Activated naive CD8-positive, alpha-beta T cell (primary cell): Measurements from ENCODE around the gene KDM4B.

Experiments used
- H3K27ac Mint-ChIP-seq: one replicate; pipeline ENCODE4 v1.8.0; 2021; ENCODE audit warnings: mixed read lengths
- H3K27me3 Mint-ChIP-seq: one replicate; pipeline ENCODE4 v1.8.0; 2021; ENCODE audit warnings: mixed read lengths
- H3K36me3 Mint-ChIP-seq: one replicate; pipeline ENCODE4 v1.8.0; 2021; ENCODE audit warnings: mixed read lengths
- H3K4me1 Mint-ChIP-seq: one replicate; pipeline ENCODE4 v1.8.0; 2021; ENCODE audit warnings: low read depth, mixed read lengths
- H3K4me3 Mint-ChIP-seq: one replicate; pipeline ENCODE4 v1.8.0; 2021; ENCODE audit warnings: mild to moderate bottlenecking, mixed read lengths
- H3K9me3 Mint-ChIP-seq: one replicate; pipeline ENCODE4 v1.8.0; 2021; ENCODE audit warnings: low read depth, mixed read lengths

Gene KDM4B

GRCh38 chr19:5115771-5116202 lies 146.9 kb downstream of the KDM4B start:
- Mint-ChIP-seq H3K4me1 (no peaks in the 10 kb centered on the region), H3K27ac (no peak overlapping the region), H3K36me3 (peaks cover 12% of the 10 kb centered on the region), H3K9me3 (no peaks in the 10 kb centered on the region), H3K27me3 (no peaks in the 10 kb centered on the region), H3K4me3 (no peak overlapping the region)

DNA sequence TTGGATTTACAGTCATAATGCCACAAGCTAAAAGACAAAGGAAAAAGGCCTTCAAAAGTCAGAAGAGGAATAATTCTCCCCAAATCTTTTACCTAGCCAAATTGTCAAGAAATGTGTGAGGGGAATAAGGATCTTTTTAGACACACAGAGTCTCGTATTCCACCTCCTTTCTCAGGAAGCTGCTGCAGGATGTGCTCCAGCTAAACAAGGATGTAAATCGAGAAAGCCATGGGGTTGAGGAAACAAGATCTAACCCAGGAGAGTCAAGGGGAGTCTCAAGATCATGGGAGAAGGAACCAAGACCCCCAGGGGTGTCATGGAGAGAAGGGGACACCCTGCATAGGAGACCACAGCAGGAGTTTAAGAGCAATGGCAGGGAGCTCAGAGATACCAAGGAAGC lies 147.4 kb downstream of the KDM4B start:
- peaks cover 12% of the 10 kb centered on the region for H3K36me3 Mint-ChIP-seq

GRCh38 chr19:5117421-5117820 lies 148.5 kb downstream of the KDM4B start:
- Mint-ChIP-seq H3K4me1 (peaks cover 14% of the 10 kb centered on the region), H3K27me3 (no peaks in the 10 kb centered on the region), H3K9me3 (no peaks in the 10 kb centered on the region), H3K27ac (no peak overlapping the region), H3K36me3 (peaks cover 8% of the 10 kb centered on the region), H3K4me3 (no peak overlapping the region)

More for the DNA sequence above, 147.4 kb downstream of the KDM4B start:
- no peak overlapping the region for H3K4me3 Mint-ChIP-seq
- no peak overlapping the region for H3K27ac Mint-ChIP-seq
- H3K9me3 Mint-ChIP-seq, result no peaks in the 10 kb centered on the region
- H3K4me1 Mint-ChIP-seq, result peaks cover 4% of the 10 kb centered on the region
- no peaks in the 10 kb centered on the region for H3K27me3 Mint-ChIP-seq

GRCh38 chr19:5118026-5118425 lies 149.1 kb downstream of the KDM4B start:
- Mint-ChIP-seq H3K36me3 (peaks cover 9% of the 10 kb centered on the region), H3K27me3 (no peaks in the 10 kb centered on the region), H3K4me1 (peaks cover 15% of the 10 kb centered on the region), H3K27ac (no peak overlapping the region), H3K4me3 (no peak overlapping the region), H3K9me3 (no peaks in the 10 kb centered on the region)

DNA sequence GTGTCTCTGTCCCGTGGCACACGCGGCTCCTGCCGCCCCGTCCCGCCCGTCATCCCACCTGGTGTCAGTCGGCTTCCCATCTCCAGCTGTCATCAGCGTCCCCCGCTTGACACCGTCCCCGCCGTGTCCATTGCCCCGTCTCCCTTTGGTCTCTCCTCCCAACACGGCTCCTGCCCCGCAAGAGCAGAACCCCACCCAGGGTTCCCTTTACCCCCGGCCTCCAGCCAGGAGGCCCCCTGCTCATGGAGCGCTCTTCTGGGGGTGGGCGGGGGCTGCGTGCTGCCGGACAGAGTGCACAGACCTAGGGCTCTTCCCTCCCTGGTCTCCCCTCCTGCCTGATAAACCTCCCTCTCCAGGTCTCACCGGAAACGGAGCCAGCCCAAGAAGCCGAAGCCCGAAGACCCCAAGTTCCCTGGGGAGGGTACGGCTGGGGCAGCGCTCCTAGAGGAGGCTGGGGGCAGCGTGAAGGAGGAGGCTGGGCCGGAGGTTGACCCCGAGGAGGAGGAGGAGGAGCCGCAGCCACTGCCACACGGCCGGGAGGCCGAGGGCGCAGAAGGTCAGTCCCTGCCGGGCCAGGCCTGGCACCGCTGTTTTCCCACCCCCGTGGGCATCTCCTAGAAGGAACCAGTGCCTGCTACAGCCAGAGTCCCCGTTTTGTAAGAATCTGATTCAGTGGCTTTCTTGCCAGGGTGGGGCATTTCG lies 150.5 kb downstream of the KDM4B start:
- Mint-ChIP-seq H3K4me3 (no peak overlapping the region), H3K4me1 (peaks cover 16% of the 10 kb centered on the region), H3K27ac (no peak overlapping the region), H3K36me3 (peaks cover 9% of the 10 kb centered on the region), H3K9me3 (no peaks in the 10 kb centered on the region), H3K27me3 (no peaks in the 10 kb centered on the region)

- Mint-ChIP-seq H3K4me1 (peaks cover 21% of the 10 kb centered on the region), H3K9me3 (no peaks in the 10 kb centered on the region), H3K4me3 (no peak overlapping the region), H3K27ac (no peak overlapping the region), H3K27me3 (no peaks in the 10 kb centered on the region), H3K36me3 (peaks cover 9% of the 10 kb centered on the region)
These were observed 151.4 kb downstream of the KDM4B start for GRCh38 chr19:5120321-5120720.

- Mint-ChIP-seq H3K36me3 (peaks cover 7% of the 10 kb centered on the region), H3K4me3 (no peak overlapping the region), H3K4me1 (peaks cover 24% of the 10 kb centered on the region), H3K27ac (no peak overlapping the region), H3K9me3 (no peaks in the 10 kb centered on the region), H3K27me3 (no peaks in the 10 kb centered on the region)
These were observed 151.9 kb downstream of the KDM4B start for GRCh38 chr19:5120833-5121232.

GRCh38 chr19:5121266-5122120 lies 152.6 kb downstream of the KDM4B start:
- Mint-ChIP-seq H3K4me1 (peaks cover 26% of the 10 kb centered on the region), H3K4me3 (no peak overlapping the region), H3K9me3 (no peaks in the 10 kb centered on the region), H3K36me3 (peaks cover 5% of the 10 kb centered on the region), H3K27me3 (no peaks in the 10 kb centered on the region), H3K27ac (no peak overlapping the region)

GRCh38 chr19:5122121-5122400 lies 153.1 kb downstream of the KDM4B start:
- Mint-ChIP-seq H3K27ac (no peak overlapping the region), H3K36me3 (peaks cover 2% of the 10 kb centered on the region), H3K4me1 (peaks cover 26% of the 10 kb centered on the region), H3K4me3 (no peak overlapping the region), H3K27me3 (no peaks in the 10 kb centered on the region), H3K9me3 (no peaks in the 10 kb centered on the region)

DNA sequence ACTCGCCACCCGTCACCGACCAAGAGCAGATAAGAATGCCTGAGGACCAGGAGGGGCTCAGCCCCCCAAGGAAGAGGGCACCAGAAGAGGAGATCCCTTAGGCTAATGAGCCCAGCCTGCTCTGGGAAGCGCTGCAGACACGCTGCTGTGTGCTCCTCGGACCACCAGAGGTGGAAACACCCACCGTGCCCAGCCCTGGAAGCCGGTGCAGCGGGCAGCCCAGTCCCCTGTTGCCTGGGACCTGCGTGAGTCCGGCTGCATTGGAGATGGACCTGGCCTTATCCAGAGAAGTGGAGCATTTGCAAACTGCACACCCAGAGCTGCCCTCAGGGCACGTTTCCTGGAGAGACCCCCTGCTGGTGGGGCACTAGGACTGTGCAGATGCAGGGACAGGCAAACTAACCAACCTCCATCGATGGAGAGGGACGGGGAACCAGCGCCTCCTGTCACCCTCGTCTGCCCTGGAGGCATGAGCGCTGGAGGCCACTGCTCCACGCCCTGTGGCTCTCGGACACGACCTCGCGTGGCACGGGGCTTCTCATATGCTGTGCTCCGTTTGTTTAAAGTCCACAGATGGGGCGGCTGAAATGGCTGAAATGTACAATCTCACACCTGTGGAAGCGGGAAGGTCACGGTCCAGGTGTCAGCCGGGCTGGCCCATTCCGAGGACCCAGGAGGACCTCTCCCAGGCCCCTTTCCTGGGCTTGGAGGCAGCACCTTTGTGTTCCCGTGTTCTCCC lies 153.9 kb downstream of the KDM4B start:
- Mint-ChIP-seq H3K4me1 (peaks cover 26% of the 10 kb centered on the region), H3K27ac (no peak overlapping the region), H3K4me3 (no peak overlapping the region), H3K36me3 (peaks cover 2% of the 10 kb centered on the region), H3K9me3 (no peaks in the 10 kb centered on the region), H3K27me3 (no peaks in the 10 kb centered on the region)

DNA sequence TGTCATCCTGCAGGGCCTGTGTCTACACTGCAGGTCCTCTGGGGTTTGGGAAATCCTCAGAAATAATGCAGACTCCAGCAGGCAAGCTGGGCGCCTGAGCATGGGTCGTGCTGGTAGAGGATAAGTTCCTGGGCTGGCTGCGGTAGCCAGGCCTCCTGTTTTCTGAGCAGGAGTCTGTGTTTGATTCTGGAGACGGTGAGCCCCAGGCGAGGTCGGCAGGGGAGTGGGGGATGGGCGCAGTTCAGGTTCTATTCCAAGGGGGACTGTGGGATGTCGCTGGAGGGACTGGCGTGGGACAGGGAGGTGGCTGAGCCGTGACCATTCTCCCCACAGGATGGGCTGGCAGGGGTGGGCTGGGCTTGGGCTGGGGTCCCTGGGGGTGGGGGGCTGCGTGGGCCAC lies 154.7 kb downstream of the KDM4B start:
- Mint-ChIP-seq H3K4me3 (no peak overlapping the region), H3K4me1 (peaks cover 26% of the 10 kb centered on the region), H3K9me3 (no peaks in the 10 kb centered on the region), H3K36me3 (peaks cover 2% of the 10 kb centered on the region), H3K27ac (no peak overlapping the region), H3K27me3 (no peaks in the 10 kb centered on the region)

GRCh38 chr19:5124111-5124855 lies 155.4 kb downstream of the KDM4B start:
- Mint-ChIP-seq H3K9me3 (no peaks in the 10 kb centered on the region), H3K36me3 (peaks cover 2% of the 10 kb centered on the region), H3K27me3 (no peaks in the 10 kb centered on the region), H3K4me3 (no peak overlapping the region), H3K4me1 (peaks cover 27% of the 10 kb centered on the region), H3K27ac (no peak overlapping the region)

DNA sequence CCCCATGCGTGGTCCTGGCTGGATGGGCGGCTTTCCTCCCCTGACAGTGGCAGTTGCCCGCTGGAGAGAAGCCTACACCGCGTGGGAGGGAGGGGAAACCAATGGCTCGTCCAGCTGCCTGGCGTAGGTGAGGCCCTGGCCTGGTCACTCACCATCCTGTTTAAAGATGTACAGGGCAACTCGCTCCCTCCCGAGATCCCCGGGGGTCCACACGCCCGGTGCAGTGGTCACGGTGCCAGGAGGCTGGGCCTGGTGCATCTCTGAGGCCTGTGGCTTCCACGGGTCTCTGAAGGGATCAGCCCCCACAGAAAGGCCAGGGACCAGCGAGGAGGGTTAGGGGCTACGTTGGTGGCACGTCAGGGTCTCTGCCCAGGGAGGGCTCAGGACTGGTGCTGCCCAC lies 156.5 kb downstream of the KDM4B start:
- no peak overlapping the region for H3K4me3 Mint-ChIP-seq
- no peak overlapping the region for H3K27ac Mint-ChIP-seq
- peaks cover 2% of the 10 kb centered on the region for H3K36me3 Mint-ChIP-seq
- no peaks in the 10 kb centered on the region for H3K9me3 Mint-ChIP-seq
- H3K4me1 Mint-ChIP-seq, result peaks cover 34% of the 10 kb centered on the region
- H3K27me3 Mint-ChIP-seq, result no peaks in the 10 kb centered on the region

GRCh38 chr19:5125797-5126497 lies 157.0 kb downstream of the KDM4B start:
- H3K9me3 Mint-ChIP-seq, result no peaks in the 10 kb centered on the region
- no peaks in the 10 kb centered on the region for H3K27me3 Mint-ChIP-seq
- H3K4me1 Mint-ChIP-seq, result peaks cover 39% of the 10 kb centered on the region
- no peak overlapping the region for H3K27ac Mint-ChIP-seq
- H3K36me3 Mint-ChIP-seq, result peaks cover 2% of the 10 kb centered on the region
- no peak overlapping the region for H3K4me3 Mint-ChIP-seq
